Activated CD4-positive, CD25-positive, alpha-beta regulatory T cell (primary cell): ENCODE results near the gene SPC24.
"Not testable (repeated sequence)": the region's sequence is repeated elsewhere in the genome, so short reads cannot be mapped to it uniquely, and the experiment has no call there.

ENCODE experiments used
- DNase-seq, 4 experiments: peaks; one replicate each; lab custom pipeline; 2025; lab: John Stamatoyannopoulos, UW

The SPC24 gene

DNA sequence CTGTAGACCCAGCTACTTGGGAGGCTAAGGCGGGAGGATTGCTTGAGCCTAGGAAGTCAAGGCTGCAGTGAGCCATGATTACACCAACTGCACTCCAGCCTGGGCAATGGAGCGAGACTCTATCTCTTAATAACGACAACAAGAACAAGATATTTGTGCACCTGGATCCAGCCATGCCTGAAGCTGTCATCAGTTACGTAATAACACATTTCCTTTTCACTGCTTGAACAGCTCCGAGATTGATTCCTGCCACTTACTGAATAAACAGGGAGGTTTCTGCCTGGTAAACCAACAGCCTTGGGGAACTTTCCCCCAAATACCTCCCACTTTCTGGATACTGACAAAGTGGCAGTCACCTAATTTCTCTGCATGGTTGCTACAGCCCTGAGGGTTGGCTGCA, 36.4 kb upstream of the SPC24 start:
- DNase-seq: no peak

DNA sequence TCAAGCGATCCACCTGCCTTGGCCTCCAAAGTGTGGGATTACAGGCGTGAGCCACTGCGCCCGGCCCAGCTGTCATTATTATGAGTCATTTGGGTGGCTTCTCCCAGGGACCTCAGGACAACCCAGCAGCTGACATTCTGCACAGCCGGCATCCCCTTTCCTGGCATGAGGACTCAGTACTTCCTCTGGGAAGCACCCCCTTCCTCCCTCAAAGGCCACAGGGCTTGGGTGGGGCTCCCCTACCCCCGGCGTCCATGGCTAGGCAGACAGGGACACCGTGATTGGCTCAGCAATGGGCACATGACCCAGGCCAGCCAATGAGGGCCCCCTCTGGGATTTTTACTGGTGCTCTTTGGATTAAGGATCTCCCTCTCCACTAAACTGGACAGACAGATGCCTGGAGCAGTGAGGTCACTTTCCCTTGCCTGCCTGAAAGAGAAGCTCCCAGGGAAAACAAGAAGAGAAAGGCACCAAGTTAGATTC, 35.7 kb upstream of the SPC24 start:
- no peak for DNase-seq

DNA sequence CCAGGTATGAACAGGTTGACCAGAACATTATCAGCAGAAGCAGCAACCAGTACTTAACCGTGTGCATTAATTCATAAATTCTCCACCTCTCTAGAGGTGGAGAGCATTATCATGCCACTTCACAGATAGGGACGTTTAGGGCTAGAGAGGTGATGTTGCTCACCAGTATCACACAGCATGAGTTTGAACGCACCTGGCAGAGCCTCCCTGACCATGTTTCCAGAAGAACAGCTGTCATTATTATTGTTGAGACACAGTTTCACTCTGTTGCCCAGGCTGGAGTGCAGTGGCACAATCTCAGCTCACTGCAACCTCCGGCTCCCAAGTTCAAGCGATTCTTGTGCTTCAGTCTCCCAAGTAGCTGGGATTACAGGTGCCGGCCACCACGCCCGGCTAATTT, 34.9 kb upstream of the SPC24 start:
- DNase-seq: no peak

DNA sequence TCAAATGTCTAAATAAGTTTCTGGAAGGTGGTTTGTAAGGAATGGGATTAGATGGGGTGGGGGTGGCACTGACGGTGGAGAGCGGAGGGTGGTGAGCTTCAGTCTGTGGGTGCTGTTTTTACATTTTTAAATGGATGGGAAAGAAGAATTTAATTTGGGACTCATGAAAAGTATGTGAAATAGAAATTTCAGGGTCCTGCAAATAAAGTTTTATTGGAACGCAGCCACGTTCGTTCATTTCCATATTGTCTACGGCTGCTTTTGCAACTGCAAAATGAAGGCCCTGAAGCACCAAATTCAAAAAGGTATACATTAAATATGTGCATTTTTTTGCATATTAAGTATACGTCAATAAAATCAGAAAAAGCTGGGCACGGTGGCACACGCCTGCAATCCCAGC, 31.9 kb upstream of the SPC24 start:
- no peak for DNase-seq

DNA sequence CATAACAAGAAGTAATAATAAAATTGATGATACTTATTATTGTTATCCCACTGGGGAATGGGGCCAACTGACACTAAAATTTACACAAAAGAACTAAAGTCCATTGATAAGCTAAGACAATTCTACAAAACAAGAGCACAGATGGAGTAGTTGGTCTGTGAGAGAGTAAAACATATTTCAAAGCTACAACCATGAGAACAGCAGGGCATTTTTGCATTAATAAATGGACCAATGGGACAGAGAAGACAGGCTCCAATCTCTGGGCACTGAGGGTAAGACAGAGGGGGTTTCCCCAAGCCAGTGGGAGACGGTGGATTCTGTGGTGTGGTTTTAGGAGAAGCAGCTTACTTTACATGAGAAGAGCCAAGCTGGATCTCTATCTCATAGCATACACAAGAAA, 27.4 kb upstream of the SPC24 start:
- DNase-seq: no peak

DNA sequence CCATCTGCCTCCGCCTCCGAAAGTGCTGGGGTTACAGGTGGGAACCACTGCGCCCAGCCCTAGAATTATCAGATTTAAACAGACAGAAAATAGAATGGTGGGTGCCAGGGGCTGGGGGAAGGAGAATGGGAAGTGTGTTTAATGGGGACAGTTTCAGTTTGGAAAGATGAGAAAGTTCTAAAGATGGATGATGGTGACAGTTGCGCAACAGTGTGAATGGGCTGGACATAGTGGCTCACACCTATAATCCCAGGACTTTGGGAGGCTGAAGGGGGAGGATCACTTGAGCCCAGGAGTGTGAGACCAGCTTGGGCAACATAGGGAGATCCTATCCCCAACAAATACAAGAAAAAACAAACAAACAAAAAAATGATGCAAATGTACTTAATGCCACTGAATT, 25.9 kb upstream of the SPC24 start:
- no peak for DNase-seq

DNA sequence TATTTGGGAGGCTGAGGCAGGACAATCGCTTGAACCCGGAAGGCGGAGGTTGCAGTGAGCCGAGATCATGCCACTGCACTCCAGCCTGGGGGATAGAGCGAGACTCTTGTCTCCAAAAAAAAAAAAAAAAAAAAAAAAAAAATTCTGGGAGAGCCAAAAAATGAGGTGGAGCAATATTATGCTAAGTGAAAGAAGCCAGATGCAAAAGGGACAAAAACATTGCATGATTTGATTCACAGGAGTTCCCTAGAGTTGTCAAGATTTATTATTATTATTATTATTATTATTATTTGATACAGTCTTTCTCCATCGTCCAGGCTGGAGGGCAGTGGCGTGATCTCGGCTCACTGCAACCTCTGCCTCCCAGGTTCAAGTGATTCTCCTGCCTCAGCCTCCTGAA, 25.4 kb upstream of the SPC24 start:
- DNase-seq: not testable (repeated sequence)

DNA sequence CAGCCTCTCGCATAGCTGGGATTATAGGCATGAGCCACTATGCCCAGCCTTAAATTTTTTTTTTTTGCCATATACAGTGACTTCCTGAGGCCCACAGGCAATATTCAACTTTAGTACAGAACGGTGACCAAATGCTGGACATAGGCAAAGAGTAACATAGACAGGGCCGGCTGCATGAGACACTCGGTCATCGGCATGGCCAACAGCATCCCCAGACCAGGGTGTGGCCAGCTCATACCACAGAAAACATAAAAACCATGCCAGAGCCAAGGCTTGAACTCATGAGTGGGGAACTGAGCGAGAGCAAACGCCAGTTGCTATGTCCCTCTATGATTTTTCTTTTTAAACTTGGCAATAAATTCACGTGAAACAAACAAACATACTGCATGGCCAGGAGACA, 24.8 kb upstream of the SPC24 start:
- no peak for DNase-seq

DNA sequence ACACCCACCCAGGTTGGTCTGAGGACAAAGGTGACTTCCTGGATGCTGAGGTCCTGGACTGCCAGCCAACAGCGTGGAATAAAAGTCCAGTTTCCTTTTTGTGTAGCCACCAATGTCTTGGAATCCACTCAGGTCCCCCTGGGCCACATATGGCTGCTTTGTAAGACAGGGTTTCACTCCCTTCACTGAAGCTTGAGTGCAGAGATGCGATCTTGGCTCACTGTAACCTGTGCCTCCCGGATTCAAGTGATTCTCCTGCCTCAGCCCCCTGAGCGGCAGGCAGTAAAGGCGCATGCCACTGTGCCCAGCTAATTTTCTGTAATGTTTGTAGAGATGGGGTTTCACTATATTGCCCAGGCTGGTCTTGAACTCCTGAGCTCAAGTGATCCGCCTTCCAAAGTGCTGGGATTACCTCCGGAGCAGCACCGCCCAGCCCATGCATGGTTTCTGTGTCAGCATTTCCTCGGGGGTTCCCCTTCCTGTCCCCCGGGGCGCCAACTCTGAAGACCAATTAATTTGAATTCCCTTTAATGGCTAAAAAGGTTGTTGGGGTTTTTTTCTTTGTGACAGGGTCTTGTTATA, 24.2 kb upstream of the SPC24 start:
- no peak for DNase-seq

DNA sequence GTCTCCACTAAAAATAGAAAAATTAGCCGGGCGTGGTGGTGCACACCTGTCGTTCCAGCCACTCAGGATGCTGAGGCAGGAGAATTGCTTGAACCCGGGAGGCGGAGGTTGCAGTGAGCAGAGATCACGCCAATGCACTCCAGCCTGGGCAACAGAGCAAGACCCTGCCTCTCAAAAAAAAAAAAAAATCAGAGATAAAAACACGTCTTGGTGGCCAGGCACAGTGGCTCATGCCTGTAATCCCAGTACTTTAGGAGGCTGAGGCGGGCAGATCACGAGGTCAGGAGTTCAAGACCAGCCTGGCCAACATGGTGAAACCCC, 23.5 kb upstream of the SPC24 start:
- not testable (repeated sequence) for DNase-seq

DNA sequence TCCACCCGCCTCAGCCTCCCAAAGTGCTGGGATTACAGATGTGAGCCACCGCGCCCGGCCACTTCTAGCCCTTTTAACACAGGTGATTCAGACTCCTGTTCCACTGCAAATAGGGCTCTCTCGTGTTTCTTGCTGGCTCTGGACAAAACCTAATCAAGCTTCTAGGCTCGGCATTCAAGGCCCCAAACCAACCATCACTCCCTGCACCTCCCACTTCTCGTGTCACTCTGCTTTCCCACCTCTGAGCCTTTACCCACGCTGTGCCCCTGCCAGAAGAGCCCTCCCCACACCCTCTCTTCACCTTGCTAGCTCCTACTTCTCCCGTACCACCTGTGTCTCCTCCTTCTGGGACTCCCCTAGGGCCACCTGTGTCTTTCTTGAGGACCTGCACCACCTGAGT, 22.0 kb upstream of the SPC24 start:
- no peak for DNase-seq

DNA sequence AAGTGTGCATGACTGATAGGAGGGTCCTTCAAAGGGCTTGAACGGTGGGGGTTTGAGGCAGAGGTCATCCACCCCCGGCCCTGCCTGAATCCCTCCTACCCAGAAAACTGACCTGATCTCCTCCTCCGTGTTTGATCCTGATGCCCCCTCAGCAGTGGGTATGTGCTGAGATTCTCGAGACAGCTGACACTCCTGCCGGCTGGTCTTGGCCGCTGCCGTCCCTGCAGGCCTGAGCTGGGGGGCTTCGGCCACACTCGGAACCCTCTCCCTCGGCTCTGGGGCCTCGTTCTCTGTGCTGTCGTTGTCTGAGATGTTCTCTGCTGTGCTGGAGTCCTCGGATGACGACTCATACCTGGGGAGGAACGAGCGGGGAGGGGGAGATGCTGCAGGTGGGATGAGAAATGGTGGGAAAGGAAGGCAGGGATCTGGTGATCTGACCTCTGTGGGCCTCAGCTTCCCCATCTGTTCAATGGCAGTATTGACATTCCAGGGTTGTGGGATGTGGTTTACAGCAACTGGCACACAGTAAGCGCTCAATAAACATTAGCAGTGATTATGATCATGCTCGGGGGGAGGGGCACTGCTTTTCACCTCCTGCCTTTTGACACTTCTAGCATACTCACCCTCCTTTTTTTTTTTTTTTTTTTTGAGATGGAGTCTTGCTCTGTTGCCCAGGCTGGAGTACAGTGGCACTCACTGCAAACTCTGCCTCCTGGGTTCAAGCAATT, 21.0 kb upstream of the SPC24 start:
- DNase-seq: no peak

DNA sequence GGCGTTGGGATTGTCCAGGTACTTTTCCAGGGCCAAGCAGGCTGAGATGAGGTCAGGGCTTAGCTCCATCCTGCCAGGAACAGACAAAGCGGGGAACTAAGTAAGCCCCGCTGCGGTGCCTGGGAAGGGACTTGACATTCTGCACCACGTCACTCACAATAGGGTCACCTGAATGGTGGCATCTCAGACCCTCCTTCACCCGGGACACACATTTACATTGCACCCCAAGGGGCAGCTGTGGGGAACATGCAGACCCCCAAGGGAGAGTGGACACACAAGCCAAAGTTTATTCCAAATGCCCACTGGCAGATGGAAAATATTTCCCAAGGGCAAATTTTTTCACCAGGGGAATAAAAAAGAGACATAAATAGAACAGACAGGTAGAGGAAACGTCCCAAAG, 20.3 kb upstream of the SPC24 start:
- DNase-seq: no peak

DNA sequence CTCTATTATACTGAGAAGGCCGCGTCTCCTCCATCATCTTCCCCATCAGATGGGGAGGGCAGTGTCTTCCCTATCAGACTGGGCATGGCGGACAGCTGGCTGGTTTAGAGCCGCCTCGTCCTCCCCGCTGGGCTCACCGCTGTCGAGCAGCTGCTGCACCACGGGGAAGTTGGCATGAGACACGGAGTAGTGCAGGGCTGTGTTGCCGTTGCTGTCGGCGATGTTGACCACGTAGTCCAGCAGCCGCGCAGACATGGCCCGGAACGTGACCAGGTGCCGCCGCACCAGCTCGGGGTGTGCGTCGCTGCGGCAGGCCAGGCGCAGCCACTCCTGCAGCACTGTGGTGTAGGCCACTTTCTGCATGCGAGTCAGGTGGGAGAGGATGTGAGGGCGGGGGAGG, 18.8 kb upstream of the SPC24 start:
- no peak for DNase-seq

DNA sequence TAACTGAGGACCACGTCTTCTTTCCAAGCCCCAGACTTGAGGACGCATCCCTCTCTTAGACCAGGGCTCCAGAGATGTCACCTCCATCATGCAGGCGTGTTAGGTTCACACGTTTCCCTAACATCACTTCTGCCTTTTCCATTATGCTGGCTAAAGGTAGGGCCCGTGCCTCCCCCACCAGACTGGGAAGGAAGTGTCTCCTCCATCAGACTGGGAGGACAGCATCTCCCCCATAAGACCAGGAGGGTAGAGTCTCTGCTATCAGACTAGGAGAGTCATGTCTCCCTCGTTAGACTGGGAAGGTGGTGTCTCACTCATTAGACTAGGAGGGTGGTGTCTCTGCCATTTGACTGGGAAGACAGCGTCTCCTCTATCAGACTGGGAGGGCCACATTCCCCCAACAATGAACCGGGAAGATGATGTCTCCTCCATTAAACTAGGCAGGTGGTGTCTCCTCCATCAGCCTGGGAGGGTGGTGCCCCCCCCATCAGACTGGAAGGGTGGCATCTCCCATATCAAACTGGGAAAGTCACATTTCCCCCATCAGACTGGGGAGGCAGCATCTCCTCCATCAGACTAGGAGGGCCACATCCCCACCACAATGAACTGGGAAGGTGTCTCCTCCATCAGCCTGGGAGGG, 18.1 kb upstream of the SPC24 start:
- DNase-seq: no peak

DNA sequence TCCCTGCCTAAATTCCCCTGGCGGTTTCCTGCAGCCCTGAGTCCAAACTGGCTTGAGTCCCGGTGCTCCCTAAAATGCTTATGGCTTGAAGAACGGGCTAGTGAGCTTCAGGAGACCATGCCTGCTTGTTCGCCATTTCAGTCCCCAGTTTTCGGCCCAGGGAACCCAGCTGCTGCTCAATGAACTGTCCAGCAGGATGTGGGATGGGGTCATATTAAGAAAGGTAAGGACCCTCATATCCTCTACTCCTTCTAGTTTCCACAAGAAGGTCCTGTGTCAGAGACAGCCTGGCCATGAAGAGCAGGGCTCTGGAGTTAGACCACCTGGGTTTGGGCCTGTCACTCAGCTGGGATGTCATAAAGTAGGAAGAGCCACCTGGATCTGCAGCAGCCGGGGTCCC, 17.0 kb upstream of the SPC24 start:
- no peak for DNase-seq

DNA sequence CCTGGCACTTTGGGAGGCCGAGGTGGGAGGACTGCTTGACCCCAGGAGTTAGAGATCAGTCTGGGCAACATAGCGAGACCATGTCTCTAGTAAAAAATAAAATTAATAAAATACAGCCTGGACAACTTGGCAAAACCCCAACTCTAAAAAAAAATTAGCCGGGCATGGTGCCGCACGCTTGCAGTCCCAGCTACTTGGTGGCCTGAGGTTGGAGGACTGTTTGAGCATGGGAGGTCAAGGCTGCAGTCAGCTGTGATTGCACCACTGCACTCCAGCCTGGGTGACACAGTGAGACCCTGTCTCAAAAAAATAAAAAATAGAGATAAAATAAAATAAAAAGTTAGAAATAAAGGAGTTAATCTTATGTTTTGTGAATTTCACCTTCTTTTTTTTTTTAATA, 15.6 kb upstream of the SPC24 start:
- no peak for DNase-seq

DNA sequence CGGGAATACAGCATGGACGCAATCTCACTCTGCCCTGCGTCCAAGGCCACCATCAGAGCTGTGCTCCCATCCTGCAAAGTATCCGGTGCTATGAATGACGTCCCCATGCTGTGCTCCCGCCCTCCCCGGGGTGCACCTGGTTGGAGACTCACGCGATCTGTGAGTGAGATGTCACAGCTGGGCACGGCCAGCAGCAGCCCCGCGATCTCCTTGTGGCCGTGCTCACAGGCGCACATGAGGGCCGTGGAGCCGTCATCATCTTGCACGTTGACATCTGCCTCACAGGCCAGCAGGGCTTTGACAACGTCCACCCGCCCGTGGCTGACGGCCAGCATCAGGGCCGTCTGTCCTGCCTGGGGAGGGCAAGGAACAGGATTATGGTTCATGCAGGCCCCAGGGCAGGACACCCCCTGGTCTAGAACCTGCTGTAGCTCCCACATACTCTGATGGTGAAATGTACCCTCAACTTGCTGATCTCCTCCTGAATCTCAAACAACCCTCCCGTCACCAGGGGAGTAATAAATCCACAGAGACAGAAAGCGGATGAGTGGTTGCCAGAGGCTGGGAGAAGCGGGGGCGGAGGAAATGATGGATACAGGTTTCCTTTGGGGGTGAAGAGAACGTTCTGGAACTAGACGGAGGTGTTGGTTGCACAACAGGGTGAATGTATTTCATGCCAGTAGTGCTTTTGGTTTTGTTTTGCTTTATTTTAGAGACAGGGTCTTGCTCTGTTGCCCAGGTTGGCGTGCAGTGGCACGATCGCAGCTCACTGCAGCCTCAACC, 14.5 kb upstream of the SPC24 start:
- DNase-seq: no peak

DNA sequence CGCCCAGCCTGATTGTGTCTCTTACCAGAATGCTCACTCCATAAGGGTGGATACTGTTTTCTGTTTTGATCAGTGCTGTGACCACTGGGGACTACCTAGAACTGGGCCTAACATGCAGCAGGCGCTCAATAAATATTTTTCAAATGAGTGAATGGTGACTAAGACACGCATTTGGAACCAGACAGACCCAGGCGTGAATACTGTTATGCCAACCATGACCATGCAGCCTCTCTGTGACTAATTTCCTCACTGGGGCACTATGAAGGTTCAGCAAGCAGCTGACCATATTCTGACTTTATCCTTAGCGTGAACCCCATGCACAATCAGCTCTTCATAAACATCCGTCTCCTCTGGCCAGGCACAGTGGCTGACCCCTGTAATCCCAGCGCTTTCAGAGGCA, 13.0 kb upstream of the SPC24 start:
- DNase-seq: no peak

DNA sequence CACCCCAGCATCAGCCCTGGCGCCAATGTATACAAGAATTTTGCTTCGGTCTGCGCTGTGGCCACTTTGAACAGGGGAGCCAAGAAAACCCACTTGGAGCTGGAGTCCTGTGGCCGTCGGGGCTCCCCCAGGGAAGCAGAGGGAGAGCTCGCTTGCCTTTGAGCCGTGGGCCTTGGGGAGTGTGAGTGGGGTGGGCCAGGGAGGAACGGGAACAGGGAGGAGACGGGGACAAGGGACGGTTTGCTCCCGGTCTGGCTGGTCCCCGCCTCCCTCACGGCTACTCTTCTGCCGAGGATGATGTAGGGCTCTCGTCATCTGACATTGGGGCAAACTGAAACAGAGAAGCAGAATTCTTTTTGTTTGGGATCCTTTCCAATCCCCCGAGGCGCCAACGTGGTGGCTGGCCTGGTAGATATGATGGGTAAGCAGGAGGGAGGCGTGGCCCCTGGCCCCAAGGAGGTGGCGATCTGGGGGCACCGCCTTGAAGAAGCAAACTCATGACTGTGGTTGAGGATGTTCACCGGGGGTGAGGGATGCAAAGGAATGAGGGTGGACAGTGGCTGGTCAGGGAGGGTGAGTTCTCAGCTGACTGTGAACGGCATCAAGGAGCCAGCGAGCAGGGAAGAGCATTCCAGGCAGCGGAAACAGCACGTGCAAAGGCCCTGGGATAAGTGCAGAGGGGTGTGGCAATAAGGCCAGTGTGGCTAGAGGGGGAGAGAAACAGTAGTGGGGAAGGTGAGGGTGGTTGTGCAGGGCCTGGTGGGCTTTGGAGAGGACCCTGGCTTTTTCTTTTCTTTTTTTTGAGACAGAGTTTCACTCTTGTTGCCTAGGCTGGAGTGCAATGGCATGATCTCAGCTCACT, 10.9 kb upstream of the SPC24 start:
- DNase-seq: no peak

DNA sequence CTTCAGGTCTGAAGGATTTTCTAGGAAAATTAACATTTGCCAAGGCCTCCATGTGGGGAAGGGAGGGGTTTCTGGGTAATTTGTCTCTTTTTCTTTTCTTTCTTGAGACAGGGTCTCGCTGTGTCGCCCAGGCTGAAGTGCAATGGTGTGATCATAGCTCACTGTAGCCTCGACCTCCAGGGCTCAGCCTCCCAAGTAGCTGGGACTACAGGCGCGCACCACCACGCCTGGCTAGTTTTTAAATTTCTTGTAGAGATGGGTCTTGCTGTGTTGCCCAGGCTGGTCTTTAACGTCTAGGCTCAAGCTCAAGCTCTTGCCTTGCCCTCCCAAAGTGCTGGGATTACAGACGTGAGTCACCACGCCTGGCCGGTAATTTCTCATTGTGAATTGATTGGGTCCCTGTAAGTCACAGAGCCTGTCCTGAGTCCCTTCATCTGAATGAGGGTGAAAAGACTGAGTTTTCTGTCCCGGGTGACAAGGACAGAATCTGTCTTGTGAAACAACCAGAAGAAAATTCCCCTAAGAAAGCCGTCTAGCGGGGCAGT, 10.0 kb upstream of the SPC24 start:
- no peak for DNase-seq
